Activated T-helper 1 cell treated with Interleukin-2 at 50 U/mL for 16 hours (primary cell): Measurements from ENCODE around the gene TUT1.
"Not testable (repeated sequence)": the region's sequence is repeated elsewhere in the genome, so short reads cannot be mapped to it uniquely, and the experiment has no call there.

Source experiments
- DNase-seq: peaks from one replicate; pipeline ENCODE4 v3.0.0-alpha.2; 2020; ENCODE audit warnings: low read depth

Gene TUT1

DNA sequence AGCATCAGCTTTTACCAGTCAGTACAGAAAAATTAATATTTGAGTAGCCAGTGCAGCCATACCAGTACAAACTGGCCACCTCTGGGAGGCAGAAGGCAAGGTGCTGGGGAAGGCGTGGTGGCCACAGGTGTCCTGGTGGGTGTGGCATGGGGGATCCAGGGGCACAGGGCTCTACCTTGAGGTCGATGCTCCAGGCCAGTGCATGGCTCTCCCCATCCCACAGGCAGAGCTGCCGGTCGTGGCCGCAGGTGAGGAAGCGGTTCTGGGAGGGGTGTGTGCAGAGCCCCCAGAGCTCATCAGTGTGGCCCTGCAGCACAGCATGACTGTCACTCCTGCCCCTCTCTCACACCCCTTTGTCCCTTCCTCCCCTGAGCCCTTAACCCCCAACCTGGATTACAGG lies 14.1 kb upstream of the TUT1 start:
- no peak for DNase-seq

DNA sequence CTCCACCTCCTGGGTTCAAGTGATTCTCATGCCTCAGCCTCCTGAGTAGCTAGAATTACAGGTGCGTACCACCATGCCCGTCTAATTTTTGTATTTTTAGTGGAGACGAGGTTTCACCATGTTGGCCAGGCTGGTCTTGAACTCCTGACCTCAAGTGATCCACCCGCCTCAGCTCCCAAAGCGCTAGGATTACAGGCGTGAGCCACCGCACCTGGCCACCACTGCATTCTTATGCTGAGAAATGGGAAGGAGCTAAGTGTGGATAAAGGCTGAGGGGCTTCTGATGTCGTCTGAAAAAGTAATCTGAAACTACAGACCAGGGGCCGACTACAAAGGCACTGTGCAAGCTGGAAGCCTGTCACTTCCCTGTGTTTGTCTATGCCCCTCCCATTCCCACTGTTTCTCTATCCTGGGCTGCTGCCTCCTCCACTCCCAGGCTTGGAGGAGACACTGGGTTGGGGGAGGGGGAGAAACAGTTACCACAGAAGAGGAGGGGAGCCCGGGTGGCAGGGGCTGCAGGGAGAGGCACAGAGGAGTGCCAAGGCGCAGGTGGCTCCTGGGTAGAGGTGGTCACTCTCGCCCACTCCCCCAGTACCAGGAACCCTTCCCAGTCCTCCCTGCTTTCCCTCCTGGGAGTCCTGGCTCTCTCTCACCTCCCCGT lies 13.3 kb upstream of the TUT1 start:
- no peak for DNase-seq

DNA sequence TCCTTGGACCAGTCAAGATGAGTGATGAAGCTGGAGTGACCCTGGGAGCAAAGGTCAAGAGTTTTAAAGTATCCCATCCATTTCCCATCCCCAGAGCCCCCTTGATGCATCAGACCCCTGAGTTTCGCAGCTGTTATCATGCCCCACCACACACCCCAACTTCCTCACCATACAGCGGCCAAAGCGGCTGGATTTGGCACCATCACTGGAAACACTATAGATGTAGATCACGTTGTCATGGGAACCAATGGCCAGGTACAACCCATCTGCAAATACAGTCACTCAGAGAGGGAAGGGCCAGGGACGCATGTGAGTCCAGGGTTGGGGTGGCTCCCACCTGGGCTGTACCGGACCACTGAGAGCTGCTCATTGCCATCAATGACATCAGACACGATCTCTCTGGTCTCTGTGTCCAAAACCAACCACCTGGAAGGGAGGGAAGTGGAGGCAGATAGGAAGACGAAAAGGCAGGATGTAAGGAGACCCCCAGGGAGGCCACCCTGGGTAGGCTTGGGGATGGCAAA lies 12.5 kb upstream of the TUT1 start:
- no peak for DNase-seq

DNA sequence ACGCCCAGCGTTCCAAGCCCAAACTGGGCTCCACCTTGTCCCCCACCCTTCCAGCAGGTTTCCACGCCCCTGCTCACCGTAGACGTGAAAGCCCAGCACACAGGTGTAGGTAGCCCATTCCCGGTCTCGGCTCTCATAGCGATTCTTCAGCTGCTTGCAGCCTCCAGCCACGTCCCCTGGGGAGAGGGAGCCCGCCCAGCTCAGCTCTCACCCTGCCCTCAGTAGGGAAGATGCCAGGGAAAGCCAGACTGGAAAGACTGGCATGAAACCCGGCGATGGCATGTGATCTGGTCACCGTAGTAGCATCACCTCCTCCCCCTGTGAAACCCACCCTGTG lies 11.7 kb upstream of the TUT1 start:
- DNase-seq, result no peak

DNA sequence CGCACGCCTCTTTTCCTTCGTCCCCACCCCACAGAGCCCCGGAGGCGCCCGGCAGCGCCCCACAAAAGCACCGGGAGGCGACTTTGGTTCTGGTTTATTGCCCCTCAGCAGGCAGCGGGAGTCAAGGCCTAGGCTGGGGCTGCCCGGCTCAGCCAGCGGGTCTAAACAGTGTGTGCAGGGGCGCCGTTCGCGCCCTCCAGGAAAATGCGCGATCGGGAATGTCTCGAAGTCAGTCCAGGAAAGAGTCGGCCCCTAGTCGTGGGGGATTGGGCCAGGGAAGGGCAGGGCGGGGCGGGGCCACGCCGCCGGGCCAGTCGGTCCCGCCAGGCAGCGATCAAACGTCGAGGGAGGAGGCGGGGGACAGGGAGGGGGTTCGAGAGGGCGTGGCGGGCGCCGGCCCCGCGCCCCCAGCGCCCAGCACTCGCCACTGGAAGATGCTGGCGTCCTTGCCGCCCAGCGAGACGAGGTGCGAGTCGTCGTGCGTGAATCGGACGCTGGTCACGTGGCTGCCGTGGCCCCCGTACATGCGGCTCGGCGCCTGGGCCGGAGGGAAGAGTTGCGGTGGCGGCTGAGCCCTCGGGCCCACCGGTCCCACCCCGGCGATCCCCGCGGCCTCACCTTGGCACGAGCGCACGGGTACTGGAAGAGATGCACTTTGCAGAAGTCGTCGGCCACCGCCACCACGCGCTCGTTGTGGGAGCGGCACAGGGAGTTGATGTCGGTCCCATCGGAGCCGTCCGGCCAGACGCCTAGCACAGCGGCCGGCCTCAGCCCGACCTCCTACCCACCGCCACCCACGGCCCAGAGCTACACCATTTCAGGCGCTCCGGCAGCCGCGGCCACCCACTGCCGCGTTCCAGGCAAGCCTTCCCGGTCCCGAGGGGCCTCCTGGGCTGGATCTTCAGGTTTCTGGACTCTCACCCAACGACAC lies 11.1 kb upstream of the TUT1 start:
- no peak for DNase-seq

DNA sequence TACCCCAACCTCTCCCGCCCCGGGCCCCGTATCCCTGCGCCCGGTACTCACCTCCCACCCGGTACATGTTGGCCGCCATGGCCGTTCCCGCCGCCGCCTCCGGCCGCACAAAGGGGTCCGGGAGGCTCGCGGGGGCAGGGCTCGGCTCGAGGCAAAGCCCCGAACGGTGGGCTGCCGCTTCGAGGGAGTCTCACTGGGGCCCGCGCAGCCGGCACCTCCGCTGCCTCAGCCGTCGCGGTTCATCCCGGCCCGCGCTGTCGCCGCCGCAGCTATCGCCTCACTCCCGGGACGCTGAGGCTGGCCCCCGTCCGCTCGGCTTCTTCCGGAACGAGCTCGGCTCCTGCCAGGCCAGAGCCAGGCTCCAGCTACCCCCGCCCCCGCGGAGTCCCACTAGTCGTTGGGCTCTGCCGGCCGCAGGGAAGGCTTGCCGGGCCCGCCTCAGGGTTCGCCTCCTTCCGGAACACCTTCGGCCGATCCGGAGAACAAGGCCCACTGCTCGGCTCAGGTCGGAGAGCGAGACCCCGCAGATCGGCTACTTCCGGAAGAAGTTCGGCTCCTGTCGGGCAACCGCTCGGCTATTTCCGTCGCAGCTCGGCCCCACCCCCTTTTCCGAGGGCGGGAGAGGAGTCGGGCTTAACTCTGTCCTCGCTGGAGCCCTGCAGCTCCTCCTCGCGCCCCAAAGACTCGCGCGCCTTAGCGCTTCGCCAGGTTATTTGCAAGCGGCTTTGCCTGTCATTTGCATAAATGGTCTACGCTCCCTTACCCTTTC lies 10.2 kb upstream of the TUT1 start, which contains the start of gene MTA2:
Gene MTA2 (minus strand): TSS at position 494 of the 769 bp plus-strand sequence. CDS start 415 bp downstream, at position 79.
- peak; percentile 99 for DNase-seq

DNA sequence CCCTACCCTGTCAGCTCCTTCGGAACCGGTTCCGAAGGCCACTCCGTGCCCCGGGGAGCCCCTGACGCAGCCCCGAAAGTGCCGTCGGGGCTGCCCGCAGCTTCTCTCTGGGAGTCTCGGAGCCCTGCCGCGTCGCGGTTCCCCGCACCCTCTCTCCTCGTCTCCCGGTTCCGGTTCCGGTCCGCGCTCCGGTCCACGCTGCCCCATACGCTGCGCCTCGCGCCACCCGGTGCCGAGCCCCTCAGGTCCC lies 9.7 kb upstream of the TUT1 start:
- peak; percentile 32 for DNase-seq

DNA sequence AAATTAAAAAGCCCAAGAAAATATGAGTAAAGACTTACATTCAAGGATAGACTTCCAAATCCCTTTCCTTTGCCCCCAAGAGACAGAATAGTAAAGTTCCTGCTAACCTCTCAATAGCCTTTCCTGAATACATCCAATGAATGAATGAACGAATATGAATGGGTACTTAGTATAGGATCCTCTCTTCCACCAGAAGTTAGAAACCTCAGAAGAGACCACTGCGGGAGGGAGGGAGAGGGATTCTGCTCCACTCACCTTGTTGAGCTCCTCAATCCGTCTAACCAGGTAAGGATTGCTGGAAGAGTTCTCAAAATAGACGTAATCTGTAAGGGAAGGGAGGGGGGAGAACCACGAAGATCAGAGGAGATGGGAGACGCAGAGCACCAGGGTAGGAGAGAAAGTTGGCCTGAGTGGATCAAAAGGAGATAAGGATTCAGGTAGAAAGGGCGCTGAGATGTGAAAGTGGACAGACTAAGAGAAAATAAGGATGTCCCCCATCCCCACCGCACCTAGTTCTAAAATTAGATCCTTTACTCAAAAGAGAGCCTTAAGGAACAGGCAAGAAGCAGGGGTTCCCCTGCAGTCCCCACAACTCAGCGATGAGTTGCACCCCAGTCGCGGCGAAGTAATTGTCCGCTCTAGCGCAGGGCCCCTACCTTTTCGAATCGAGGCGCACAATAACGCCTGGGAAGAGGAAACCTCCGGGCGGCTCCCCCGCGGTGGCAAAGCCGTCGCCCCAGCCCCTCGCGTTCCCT lies 9.2 kb upstream of the TUT1 start:
- DNase-seq, result peak; percentile 13

DNA sequence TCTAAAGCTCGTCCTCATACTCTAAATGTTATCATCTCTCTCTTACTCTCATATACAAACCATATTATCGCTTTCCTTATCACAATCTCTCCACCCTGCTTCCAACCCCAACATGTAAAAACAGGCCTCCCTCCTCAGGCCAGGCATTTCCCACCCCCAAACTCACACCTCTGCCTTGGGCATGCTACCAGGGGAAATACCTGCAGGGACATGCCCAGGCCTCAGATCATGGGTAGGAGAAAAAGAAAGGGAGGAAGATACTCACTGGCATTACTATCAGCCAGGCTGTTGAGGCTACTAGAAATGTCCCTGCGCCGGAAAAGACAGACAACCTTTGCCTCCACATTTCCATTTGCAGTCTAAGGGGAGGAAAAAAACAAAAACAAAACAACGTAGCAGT lies 8.6 kb upstream of the TUT1 start:
- DNase-seq, result no peak

DNA sequence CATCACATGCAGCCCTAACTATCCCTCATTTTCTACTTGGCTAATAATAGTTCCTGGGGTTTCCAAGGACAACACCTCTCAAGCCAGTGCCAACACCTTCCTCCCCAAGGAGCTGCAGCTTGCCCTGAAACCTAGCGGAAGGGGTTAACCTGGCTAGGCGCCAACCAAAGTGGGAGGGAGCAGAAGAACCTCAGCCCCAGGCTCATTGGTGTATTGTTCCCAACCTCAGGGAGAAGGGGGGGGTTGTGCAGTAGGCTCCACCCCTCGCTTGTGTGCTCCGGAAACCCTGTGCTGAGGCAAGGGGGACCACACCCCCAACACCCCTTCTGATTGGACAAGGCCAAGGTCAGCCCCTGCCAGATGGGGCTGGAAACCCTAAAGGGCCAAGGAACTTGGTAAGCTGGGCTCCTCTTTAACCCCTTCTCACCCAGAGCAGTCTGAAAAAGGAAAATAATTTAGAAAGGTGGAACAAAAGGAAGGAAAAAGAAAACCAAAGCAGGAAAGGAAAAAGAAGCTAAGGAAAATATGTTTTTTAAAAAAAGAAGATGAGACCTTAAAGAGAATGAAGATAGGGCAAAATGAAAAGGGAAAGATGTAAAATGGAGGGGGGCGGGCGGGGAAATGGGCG lies 7.9 kb upstream of the TUT1 start:
- peak; percentile 93 for DNase-seq

DNA sequence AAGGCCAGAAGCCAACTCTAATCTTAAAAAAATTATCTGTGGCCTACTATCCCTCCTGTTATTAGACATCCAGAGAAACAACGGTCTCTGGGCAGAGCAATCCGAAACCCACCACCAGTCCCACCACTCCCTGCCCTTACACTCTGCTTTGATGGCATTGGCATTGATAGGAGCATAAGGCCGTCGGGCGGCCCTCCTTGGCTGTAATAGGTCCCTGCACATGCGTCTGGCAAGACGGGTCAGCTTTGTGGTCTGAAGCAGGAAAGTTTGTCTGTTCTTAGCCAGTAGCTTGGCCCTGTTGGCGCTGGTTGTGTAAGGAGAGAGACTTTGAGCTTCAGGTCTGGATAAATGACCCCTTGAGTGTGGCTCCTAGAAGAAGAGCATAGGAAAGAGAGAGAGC lies 3.8 kb upstream of the TUT1 start:
- DNase-seq, result no peak

DNA sequence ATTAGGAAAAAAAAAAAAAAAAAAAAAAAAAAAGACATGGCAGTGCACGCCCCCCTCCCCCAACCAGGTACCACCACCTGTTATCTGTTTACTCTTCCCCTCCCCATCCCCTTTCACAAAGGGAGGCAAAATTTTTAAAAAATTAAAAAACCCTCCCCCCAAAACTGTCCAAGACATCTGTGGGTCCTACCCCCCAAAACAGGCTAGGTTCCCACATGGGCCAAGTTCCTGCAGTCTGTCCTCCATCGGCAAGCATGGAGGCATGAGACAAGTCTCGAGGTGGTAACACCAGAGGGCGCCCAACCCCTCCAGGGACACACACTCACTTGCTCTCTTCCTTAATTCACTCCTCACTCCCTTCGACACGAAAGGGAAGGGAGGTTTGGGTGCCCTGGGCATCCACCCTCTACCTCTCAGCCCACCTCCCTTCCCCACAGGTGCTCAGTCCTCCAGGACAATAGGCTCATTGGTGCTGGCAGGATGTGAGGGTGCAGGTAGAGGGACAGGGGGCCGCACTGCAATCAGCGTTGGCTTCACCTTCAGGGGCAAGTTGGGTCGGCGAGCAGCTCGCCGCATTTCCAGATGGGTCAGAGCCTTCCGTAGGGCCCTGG lies 2.2 kb upstream of the TUT1 start:
- peak; percentile 54 for DNase-seq

DNA sequence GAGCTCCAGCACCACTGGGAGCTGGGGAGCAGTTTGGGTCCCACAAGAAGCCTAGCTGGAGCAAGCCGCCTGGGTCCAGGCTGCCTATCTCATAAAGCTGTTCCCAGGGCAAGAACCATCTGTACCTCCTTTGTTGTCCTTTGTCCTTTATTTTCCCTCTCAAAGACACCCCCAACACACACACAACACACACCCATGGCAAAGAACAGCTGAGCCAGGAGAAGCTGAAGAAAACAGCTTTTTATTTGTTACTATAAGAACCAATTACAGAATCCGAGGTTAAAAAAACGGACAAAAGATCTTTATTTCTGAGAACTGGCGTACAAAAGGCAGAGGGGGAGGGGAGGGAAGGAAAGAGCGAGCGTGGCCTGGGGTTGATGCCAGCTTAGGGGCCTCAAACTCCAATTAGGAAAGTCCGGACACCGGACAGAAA lies 1.7 kb upstream of the TUT1 start:
- no peak for DNase-seq

DNA sequence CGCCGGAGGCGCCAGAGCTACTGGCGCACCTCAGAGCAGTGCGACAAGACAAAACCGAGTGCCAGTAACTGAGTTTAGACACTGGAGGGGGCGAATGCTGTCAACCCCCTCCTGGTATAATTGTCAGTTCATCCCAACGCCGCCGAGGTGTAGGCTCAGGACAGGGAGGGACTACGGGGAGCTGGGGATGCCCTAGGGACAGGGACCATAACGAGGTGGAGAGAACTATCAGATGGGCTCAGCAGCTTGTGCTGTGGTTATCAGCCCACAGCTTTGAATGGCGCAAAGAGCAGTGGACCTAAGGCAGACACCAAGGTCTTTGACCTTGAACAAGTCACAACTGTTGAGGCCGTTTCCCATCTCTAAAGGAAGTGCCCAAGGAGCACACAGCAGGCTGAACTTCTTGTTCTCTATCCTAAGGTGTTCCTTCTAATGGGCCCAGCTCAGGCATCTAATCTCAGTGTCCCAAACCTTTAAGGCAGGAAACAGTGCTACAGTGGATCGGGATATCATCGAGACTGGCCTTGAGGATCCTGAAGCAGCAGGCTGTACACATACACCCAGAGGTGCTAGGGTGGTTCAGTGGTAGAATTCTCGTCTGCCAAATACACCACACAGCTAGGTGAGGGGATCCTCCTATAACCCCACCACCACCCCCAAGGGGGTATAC lies 958 bp upstream of the TUT1 start:
- DNase-seq, result no peak

DNA sequence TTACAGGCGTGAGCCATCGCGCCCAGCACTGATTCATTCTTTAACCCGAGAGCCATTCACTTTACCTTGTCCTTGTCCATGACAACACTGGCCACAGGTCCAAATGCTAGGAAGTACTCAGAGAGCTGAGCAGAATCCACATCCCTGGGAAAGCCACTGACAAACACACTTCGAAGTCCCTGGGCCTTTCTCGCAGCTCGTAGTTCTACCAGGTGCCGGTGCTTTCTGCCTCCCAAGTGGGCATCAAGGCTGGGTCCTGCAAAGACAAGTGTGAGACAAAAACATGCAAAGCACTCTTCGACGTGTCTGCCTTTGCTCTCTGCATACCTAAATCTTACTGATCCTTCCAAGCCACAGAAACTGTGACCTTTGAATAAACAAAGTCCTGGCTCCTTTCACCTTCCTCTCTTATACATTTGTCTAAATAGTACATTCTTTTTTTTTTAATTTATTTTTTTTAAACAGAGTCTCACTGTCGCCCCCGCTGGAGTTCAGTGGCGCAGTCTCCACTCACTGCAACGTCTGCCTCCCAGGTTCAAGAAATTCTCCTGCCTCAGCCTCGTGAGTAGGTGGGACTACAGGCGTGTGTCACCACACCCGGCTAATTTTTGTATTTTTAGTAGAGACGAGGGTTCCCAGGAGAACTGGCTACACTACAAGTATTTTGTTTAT lies 2.2 kb downstream of the TUT1 start:
- no peak for DNase-seq

DNA sequence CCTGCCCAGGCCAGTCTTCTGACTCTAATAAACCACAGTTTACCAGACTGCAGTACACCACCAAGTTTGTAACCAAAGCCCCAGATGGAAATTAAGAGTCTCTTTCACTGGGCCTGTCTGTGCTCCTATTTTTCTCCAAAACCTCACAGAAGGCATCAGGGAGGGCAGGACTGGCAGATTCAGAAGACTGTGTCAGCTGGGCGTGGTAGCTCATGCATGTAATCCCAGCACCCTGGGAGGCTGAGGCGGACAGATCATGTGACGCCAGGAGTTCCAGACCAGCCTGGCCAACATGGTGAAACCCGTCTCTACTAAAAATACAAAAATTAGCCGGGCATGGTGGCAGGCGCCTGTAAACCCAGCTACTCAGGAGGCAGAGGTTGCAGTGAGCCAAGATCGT lies 6.0 kb downstream of the TUT1 start:
- DNase-seq, result not testable (repeated sequence)

DNA sequence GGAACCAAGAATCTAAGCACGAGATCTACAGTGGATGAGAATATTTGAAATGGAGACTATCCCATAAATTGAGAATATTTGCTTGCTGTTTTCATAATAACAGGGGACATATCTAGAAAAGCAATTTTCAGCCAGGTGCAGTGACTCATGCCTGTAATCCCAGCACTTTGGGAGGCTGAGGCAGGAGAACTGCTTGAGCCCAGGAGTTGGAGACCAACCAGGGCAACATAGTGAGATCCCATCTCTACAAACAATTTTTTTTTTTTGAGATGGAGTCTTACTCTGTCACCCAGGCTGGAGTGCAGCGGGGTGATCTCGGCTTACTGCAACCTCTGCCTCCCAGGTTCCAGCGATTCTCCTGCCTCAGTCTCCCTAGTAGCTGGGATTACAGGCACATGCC lies 9.6 kb downstream of the TUT1 start:
- not testable (repeated sequence) for DNase-seq

DNA sequence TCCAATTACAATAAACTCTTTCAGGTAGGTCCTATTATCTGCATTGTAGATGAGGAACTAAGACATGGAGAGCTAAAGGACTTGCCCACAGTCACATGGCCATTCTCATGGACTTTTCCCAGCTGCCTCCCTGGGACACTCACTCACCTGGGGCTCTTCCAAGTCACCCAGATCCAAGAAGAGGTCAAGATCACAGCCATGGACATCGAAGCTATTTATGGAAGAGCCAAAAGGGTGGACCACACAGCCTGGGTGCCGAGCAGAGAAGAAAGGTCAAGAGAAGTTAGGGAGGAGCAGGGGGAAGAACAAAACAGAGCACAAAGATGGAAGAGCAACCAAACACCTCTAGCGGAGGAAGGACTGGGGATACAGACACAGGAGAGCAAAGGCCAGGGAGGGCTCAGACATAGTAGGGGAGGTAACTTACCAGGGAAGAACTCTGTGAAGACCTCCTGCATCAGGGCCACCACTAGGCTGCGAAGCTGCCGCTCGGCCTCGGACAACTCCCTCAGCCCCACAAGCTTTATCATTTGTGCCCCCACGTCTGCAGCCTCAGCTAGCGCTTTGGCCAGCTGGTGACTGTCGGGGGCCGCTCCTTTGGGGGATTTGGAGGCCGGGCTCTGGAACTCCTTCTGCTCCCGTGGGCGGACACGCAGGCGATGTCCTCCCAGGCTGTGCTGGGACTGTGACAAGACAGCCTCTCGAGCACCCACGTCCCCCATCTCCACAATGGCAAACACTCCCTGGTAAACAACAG lies 10.2 kb downstream of the TUT1 start:
- DNase-seq, result no peak

DNA sequence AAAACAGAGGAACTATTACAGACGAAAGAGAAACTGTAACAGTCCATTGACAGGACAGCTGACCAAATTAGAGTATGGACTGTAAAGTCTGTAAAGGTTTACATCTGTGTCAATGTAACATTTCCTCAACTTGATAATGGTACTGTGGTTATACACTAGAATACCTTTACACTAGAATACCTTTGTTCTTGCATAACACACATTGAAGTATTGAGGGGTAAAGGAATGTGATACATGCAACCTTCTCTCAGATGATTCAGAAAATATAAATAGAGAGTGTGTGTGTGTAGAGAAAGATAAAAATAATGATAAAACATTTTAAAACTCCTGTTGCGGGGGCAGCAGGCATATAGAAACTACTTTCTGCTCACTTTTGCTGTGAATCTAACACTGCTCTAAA lies 12.1 kb downstream of the TUT1 start:
- no peak for DNase-seq
